ENCODE measurements around the gene SCRT2. TPM values are rescaled to one million over a fixed set of nuclear protein-coding genes. Genes with fewer than 3 reads are reported as not detected.
"Not testable (repeated sequence)": the region's sequence is repeated elsewhere in the genome, so short reads cannot be mapped to it uniquely, and the experiment has no call there.

Gene SCRT2
- total RNA-seq, 1 donor from 2014 or later = not detected

DNA sequence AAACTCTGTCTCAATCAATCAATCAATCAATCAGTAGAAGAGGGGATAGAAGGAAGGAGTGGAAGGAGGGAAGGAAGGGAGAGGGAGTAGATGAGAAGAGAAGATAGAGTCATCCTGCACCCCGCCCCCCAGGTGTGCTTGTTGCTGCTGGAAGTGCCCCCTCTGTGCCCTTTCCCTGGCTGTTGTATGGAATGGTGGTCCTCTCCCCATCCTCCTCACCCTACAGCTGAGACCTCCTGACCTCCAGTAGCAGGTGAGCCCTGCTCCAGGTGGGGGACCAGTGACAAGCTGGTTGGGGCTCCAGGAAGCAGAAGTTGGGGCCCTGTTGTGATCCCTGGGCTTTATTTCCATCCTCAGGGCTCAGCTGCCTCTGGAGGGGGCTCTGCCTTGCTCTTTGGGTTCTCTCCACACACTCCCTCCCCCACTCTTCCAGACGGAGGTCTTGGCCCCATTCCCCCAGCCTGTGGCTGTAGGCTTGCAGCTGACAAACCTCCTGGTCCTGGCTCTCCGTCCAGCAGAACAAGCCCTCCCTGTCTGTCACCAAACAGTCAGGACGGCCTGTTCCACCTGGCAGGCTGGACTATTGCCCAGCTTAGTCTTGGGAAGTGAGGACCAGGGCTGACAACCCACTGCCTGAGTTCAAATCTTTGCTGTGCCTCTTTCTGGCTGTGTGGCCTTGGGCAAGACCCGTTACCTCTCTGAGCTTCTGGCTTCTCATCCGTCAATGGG lies 26.0 kb upstream of the SCRT2 start:
- DNase-seq (ENCODE audit: low read depth) = no peak

DNA sequence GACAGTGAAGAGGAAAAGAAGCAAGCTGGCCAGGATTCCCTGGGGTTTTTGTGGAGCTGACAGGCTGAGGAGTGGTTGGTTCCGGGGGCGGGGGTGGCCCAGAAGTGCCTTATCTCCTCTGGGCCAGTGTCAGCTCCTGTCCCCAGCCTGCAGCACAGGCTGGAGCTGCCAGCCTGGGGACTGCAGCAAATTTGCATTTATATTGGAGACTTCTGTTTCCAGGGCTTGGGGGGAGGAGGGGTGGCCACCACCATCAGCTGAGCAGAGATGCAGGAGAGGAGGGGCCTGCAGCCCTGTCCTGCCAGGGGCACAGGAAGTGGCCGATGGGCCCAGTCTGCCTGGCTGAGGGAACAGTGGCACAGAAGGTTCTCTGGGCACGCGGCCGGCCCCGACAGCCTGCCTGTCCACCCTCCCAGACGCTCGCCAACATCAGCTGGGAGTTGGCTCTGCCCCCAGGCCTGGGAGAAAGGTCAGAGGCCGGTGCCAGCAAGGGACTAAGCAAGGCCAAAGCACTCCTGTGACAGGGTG lies 24.3 kb upstream of the SCRT2 start:
- DNase-seq (ENCODE audit: low read depth) = no peak

DNA sequence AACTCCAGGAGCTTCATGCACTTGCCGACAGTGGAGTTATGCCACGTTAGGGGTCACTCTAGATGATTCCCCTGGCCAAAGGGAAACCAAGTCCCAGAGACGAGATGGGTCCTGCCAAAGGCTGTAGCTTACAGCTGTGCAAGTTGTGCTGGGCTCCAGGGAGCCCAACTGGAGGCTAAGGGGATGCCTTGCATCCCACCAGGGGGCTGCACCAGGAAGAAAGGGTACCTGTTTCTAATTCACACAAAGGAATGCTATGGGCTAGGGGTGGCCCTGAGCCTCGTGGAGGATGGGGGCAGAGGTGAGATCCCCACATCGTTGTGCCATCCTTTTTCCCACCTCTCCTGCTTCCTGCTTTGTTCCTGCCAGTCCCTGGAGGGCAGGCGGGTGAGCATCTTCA lies 23.7 kb upstream of the SCRT2 start:
- no peak for DNase-seq (ENCODE audit: low read depth)

DNA sequence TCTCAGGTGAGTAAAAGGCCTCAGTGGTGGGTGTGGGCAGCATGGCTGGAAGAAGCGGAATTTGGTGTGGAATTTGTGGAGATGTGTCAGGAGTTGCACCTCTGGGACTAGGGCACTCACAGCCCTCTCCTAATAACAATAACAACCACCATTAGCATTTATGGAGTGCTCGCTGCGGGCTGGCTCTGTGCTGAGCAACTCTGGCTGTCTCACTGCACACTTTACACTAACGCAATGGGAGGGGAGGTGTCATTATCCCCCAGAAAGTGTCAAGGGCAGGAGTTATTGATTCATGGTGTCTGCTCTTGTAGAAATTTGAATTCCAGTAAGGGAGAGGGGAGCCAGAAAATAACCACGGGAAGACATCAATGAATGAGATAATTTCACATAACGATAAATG lies 22.7 kb upstream of the SCRT2 start:
- no peak for DNase-seq (ENCODE audit: low read depth)

DNA sequence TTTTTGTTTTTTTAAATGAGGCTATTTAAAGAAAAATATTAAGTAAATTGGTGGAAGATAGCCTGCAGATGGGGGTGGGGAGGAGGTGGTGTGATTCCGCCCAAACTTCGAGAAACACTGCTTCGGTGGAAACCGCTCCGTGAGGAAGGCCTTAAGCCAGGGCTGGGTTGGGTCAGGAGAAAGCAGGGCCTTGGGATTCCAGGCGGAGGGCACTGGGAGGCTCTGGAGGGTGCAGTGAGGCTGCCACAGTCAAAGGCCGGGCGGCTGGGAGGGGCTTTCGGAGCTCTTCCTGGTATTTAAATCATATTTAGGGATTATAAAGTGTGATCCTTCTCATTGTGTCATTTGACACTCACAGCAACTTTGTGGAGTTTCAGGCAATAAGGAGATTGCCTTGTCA lies 22.2 kb upstream of the SCRT2 start:
- no peak for DNase-seq (ENCODE audit: low read depth)

DNA sequence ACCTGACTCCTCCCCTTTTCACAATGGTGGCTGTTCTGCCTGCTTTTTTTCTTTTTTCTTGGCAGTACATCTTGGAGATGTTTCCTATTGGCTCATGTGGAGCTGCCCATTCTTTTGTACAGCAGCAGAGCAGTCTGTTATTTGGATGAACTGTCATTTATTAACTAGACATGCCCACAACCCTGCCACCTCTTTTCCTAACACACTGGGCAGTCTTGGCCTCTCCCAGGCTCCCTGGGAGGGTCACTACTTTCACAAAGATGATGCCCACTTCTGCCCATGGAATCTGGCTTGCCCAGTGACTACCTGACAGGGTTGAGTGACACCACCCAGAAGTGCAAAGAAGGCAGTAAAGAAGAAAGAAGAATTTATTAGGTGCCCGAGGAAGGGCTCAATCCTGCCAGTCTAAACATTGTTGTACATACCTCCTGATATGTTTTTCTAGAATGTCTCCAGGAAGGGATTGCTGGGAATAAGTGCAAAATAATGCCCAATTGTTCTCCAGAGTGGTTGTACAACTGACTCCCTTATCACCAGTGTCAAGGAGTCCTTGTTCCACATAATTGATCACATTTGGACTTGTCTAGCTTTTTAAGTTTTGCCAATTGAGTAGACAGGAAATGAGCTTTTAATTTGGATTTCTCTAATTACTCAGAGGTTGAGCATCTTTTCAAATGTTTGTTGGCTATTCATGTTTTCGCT lies 19.7 kb upstream of the SCRT2 start:
- DNase-seq (ENCODE audit: low read depth) = peak; percentile 41

DNA sequence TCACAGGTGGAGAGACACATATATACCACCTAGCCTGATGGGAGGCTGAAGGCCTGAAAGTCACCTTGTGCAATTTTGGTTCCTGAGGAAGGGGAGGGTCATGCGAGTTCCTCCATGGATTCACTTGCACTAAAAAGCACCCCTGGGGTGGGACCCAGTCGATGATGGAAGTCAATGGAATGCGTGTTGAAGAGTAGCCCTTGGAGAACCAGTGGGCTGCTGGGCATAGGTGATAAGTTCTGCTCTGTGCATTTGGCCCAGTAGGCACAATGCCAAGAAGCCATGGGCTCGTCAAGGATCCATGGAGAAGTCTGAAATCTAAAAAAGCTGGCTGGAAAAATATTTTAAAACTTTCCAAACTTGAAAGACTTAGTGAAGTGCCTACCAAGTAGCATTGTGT lies 18.9 kb upstream of the SCRT2 start:
- DNase-seq (ENCODE audit: low read depth) = no peak

DNA sequence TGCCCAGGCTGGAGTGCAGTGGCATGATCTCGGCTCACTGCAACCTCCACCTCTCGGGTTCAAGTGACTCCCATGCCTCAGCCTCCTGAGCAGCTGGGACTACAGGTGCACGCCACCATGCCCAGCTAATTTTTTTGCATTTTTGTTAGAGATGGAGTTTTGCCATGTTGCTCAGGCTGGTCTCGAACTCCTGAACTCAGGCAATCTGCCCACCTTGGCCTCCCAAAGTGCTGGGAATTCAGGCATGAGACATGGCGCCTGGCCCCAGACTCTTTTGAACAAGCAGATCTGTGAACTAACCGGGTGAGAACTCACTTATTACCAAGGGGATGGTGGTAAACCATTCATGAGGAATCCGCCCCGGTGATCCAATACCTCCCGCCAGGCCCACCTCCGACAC lies 18.2 kb upstream of the SCRT2 start:
- not testable (repeated sequence) for DNase-seq (ENCODE audit: low read depth)

DNA sequence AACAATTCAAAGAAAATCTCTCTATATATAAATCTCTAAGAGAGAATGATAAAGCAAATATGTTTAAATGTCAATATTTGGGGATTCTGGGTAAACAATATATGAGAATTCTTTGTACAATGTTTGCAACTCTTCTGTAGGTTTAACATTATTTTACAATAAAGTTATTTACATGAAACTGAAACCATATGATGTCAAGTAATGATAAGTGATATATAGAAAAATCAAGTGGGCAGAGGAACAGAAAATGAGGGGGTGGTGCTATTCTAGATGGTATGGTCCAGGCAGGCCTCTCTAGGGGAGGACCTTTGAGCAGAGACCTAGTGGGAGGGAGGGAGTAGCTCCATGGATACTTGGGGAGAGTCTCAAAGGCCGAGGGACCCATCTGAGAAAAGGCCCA lies 16.4 kb upstream of the SCRT2 start:
- no peak for DNase-seq (ENCODE audit: low read depth)

DNA sequence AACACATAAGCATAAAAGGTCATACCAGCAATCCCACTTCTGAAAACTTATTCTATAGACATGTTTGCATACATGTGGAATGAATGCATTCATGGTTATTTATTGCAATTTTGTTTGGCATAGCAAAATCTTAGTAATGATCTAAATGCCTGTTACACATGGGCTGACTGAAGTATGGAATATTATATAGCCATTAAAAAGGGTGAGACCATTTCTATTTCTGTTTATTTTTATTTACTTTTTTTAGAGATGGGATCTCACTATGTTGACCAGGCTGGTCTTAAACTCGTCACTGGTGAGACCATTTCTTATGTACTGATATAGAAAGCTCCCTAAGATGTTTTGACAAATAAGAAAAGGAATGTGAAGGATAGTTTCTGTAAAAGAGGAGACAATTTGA lies 14.3 kb upstream of the SCRT2 start:
- DNase-seq (ENCODE audit: low read depth) = no peak

DNA sequence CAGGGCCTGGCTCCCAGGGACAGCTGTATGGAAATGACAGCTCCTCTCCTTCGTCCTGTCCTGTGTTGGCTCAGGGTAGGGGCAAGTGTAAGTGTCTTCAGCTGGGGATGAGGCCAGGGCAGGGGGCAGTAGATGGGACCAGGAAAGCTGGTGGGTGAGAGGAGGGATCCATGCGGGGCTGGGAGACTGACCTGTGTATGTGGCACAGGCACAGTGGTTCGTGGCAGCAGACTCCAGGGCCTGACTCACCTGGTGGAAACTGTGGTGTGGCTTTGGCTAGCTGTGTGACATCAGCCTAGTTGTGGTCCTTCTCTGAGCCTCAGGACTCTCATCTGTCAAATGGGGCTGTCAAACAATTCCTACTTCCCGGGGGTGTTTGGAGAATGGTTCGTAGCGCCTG lies 13.7 kb upstream of the SCRT2 start:
- no peak for DNase-seq (ENCODE audit: low read depth)

DNA sequence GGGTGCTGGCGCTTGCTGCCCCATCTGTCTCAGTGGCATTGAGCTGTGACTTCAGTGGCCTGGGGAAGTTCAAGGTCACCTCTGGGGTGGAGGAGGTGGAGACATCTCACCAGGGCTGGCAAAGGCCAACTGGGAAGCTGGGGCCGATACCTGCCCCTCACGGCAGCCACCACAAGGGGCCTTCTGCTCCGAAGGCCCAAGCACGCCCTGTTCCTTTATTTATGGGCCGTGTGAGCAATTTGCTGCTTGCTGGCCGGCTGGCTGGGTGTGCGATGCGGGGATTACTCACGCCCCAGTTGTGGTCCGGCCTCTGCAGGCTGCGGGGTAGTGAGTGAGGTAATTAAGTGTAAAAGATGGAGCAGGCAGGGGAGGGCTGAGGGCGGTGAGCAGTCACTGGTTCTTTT lies 13.2 kb upstream of the SCRT2 start:
- peak; percentile 3 for DNase-seq (ENCODE audit: low read depth)

DNA sequence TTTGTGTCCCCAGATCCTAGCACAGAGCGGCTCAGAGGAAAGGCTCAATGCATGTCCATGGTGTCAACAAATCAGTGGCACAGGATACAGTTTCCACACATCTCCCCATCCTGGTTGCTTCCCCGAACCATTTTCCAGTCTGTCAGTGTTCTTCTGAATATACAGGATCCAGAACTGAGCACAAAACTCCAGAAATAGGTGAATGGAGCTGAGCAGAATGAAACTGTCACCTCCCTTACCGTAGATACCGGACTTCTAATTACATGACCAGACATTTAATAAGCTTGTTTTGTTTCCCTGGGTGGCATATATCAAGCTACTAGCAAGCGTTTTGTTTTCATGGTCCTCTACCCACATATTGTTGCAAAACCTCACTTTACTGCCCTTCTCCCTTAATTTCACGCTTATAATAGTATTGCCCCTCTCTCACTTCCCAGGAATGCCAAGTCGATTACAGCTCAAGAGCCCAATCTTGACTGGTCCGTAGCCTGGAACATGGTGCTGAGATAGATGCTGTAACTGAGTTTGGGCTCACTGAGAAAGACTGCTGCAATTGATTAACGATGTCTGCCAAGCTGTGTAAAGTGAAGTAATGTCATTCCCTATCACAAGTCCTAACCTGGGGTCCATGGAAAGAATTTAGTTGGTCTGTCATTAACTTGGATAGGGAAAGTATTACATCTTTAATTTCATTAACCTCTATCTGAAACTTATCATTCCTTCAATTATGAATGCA lies 12.0 kb upstream of the SCRT2 start:
- no peak for DNase-seq (ENCODE audit: low read depth)

DNA sequence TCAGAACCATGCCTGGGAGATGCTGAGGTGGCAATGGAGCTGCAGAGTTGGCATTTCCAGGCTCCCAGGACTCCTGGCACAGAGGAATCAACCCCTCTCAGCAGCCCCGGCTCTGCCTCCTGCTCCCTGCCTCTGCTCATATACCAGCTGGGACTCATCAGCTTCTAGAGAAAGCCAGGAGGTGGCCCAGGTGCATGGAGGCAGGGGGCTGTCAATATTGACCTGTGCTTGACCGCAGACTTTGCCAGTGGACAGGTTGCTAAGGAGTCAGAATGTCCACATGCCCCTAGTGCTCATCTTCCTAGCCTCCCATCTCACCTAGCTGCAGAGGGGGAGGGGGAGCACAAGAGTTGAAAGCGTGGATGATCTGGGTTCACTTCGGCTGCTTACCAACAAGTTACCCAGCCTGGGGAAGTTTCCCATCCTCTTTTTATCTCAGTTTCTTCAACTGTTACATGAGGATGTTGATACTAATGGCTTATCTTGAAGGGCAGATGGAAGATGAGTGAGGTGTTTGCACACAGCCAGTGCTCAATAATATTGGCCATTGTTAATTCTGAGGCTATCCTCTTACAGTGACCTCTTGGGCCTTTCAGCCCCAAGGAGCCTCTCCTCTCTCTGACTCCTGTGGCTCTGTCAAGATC lies 9.2 kb upstream of the SCRT2 start:
- DNase-seq (ENCODE audit: low read depth) = no peak

DNA sequence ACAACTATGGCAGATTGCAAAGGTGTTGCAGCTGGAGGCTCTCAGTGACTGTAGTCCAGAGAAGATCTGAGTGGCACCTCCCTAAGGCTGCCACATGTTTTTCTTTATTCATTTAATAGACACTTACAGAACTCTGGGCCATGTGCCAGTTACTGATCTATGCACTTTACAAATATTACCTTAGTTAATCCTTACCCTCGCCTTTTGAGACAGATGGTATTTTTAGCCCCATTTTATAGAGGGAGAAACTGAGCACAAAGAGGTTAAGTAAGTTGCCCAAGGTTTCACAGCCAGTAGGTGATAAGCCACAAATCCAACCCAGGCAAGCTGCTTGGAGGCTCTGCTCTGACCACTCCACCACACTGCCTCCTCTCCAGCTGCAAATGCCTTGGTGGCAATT lies 6.5 kb upstream of the SCRT2 start:
- no peak for DNase-seq (ENCODE audit: low read depth)

DNA sequence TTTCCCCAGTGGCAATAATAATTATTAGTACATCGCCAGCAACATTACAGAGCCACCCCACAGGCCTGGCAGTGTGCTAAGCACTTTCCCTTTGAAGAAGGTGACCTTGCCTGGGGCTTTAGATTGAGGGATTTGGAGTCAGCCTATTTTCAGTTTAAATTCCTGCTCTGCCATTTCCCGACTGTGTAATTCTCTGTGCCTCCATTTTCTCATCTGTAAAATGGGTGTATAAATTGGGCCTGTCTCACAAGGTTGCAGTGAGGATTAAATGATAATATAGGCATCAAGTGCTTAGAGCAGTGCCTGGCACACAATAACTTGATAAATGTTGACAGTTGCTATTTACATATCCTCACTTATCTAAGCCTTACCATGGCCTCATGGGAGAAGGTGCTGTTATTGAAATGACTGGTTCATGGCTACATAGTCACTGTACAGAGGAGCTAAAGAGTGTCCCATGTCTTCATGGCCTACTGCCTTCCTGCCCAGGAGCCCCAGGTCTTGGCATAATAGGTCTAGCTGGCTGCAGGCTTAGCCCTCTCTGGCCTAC lies 5.1 kb upstream of the SCRT2 start:
- DNase-seq (ENCODE audit: low read depth) = no peak

DNA sequence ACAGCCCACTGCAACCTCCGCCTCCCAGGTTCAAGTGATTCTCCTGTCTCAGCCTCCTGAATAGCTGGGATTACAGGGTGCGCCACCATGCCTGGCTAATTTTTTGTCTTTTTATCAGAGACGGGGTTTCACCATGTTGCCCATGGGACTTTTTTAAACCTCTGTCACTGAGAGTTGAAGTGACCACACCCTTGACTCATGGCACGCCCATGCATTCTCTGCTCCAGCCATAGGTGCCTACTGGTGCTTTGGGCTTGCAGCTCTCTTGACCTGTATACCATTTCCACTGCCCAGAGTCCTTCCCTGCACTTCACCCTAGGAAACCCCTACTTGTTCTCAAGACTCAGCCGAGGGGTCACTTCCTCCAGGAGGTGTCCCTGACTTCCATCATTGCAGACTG lies 2.4 kb upstream of the SCRT2 start:
- DNase-seq (ENCODE audit: low read depth) = no peak

DNA sequence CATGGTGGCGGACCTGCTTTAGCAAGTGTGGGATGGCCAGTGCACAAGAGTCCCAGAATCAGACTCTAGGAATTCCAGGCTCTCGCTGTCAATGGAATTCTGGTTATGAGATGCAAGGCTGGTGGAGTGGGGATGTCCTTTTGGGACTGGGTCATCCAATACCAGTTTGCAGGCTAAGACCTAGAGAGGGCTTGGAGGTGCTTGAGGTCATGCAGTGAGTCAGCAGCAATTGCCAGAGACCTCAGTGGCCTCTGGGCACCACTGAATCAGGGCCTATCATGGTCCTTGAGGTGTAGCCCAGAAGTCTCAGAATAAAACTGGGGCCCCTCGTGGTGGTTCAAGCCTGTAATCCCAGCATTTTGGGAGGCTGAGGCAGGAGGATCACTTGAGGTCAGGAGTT lies 1.4 kb upstream of the SCRT2 start:
- no peak for DNase-seq (ENCODE audit: low read depth)

DNA sequence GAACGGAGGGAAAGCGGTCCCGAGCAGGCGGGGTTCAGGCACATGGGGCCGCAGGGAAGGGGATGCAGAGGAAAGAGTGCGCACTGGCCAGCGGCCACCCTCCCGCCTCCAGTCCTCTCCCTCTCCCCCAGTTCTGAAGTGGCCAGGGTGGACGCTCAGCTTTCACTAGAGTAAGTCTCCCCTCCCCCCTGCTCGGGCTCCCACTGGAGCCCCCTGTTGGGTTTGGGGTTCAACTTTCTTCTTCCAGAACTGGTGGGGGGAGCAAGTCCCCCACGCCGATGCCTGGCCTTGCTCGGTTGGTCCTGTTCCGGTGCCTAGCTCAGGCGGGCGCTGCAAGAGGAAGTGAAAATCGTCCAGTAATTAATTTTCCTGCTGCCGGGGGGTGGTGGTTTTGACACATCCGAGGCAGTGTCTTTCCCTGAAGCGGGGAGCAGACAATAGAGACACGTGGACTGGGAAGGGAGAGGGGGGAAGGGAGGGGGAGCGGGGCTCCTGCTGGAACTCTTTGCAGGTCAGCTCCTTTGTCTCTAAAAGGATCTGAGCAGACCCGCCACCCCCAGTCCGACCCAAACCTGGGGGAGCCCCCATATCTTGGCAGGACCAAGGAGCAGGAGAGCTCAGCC lies 824 bp upstream of the SCRT2 start:
- DNase-seq (ENCODE audit: low read depth) = no peak

DNA sequence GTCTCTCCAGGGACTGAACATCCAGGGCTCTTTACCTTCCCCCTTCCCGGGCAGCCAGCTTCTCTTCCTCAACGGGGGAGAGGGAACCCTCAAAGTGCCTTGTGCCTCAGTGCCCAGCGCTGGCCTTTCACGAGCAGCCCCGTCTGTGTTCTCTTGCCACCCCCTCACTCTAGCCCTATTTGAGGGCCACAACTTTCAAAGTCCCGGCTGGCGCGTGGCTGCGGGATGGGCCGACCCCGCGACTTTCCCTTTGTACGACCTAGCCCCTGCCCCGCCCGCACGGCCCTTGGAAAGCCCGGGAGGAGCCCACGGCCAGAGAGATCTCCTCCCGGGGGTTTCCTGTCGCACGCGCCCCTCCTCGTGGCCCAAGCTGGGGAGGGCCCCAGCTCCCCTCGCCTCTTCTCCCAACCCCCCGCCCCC lies 559 bp downstream of the SCRT2 start:
- no peak for DNase-seq (ENCODE audit: low read depth)

DNA sequence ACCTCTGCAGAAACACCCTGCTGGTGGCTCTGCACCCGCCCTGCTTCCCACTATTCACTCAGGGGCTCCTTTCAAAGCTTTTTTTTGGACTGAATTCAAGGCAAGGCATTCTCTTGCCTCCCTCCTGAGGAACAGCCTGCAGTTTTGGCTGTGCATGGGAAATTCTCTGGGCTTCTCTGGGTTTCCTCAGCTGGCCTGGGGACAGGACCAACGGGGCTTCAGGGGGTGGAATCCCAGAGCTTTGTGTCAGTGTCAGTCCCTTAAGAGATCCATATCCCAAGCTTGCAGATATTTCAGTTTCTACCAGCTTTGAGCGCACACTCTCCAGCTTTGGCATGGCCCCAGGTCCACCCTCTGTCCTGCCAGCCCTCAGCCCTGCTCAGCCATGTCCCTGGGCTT lies 2.0 kb downstream of the SCRT2 start:
- no peak for DNase-seq (ENCODE audit: low read depth)

All from renal cortical epithelial cell (primary cell).